Measurements from ENCODE around the gene LEMD3.

- TF ChIP-seq CTCF (conservative IDR thresholded peaks at IDR 0.05; ENCODE audit: low read depth, low read length) (no peak), EZH2 (IDR thresholded peaks at IDR 0.05; ENCODE audit: borderline replicate concordance, low read depth, low read length, poor library complexity, severe bottlenecking) (no peak)
These were observed 25.6 kb downstream of the LEMD3 start for GRCh38 chr12:65194949-65195348.

All from A673 (cell line).